Activated T-cell treated with anti-CD3 and anti-CD28 coated beads for 48 hours (primary cell): ENCODE data around the gene ADGRG3.

Experiments
- DNase-seq: peaks from one replicate; pipeline ENCODE4 v3.0.0-alpha.2; 2020; ENCODE audit warnings: low read depth

The ADGRG3 gene

GRCh38 chr16:57736419-57737351 is 68.6 kb downstream of the ADGRG3 start:
- DNase-seq = peak; percentile 34

GRCh38 chr16:57738844-57739243 is 70.7 kb downstream of the ADGRG3 start:
- no peak for DNase-seq
